ENCODE results near the gene KCNC4. TPM values are rescaled to one million over a fixed set of nuclear protein-coding genes. Genes with fewer than 3 reads are reported as not detected.

KCNC4 gene
- total and polyA plus RNA-seq, 2 of the 13 experiments (the other 11 are each of a cell fraction or from before 2014, with no cell fraction given): 0.24 to 0.66 TPM

DNA sequence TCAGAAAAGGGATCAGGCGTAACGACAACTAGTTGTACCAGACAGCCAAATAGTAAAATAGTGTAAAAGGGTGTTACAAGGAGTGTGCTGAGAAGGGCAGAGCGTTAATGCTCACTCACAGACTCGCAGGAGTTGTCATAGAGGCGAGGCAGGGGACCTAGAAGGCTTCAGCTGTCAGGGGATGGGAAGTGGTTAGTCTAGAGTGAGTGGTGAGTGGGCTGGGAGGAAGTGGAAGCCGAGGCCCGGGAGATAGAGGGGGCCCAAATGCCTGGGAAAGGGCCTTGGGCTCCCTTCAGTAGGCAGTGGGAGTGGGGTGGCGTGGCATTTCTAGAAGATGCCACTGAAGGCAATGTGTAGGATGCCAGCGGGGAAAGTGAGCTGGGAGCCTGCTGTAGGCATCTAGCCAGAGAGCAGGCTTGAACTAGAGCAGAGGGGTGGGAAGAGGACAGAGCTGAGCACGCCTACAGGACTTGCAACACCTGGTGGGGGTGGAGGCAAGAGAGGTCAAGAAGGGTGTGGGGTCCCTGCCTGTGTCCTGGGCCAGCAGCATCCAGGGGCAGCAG lies 49.5 kb upstream of the KCNC4 start (continued):
- TF ChIP-seq ZNF550 (CRISPR knock-in tag; IDR thresholded peaks at IDR 0.05; ENCODE audit: borderline replicate concordance): no peak
- no peak for TF ChIP-seq ZNF296 (CRISPR knock-in tag; conservative IDR thresholded peaks at IDR 0.05)
- TF ChIP-seq RCOR2 (CRISPR knock-in tag; IDR thresholded peaks at IDR 0.05): no peak
- no peak for TF ChIP-seq SNAPC2 (CRISPR knock-in tag; IDR thresholded peaks at IDR 0.05)
- no peak for TF ChIP-seq ZNF616 (CRISPR knock-in tag; IDR thresholded peaks at IDR 0.05; ENCODE audit: low read depth)
- no peak for TF ChIP-seq ZNF564 (CRISPR knock-in tag; IDR thresholded peaks at IDR 0.05)

- WGBS (ENCODE audit: low lambda C conversion rate): 0% methylated on average over 3 of the region's 3 CpGs
- CTCF ChIA-PET (ENCODE audit: low intra/inter-chr PET ratio, low total read pairs): no interaction called here
- no peak for FAIRE-seq
- no peak for TF ChIP-seq MZF1 (CRISPR knock-in tag; IDR thresholded peaks at IDR 0.05; ENCODE audit: borderline replicate concordance)
- TF ChIP-seq, protein P1, sequence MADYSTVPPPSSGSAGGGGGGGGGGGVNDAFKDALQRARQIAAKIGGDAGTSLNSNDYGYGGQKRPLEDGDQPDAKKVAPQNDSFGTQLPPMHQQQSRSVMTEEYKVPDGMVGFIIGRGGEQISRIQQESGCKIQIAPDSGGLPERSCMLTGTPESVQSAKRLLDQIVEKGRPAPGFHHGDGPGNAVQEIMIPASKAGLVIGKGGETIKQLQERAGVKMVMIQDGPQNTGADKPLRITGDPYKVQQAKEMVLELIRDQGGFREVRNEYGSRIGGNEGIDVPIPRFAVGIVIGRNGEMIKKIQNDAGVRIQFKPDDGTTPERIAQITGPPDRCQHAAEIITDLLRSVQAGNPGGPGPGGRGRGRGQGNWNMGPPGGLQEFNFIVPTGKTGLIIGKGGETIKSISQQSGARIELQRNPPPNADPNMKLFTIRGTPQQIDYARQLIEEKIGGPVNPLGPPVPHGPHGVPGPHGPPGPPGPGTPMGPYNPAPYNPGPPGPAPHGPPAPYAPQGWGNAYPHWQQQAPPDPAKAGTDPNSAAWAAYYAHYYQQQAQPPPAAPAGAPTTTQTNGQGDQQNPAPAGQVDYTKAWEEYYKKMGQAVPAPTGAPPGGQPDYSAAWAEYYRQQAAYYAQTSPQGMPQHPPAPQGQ (CRISPR knock-in tag; IDR thresholded peaks at IDR 0.05; ENCODE audit: borderline replicate concordance): no peak
- TF ChIP-seq PLRG1 (conservative IDR thresholded peaks at IDR 0.05): no peak
- TF ChIP-seq ZNF749 (CRISPR knock-in tag; IDR thresholded peaks at IDR 0.05; ENCODE audit: borderline replicate concordance): no peak
- no peak for TF ChIP-seq SYNCRIP (IDR thresholded peaks at IDR 0.05; ENCODE audit: insufficient read depth, low read depth, low read length)
- no peak for TF ChIP-seq TRIM24 (CRISPR knock-in tag; IDR thresholded peaks at IDR 0.05)
- TF ChIP-seq MLLT10 (CRISPR knock-in tag; IDR thresholded peaks at IDR 0.05): no peak
- no peak for TF ChIP-seq HCFC1 (IDR thresholded peaks at IDR 0.05; ENCODE audit: low read depth, low read length)
- TF ChIP-seq SP2 (CRISPR knock-in tag; IDR thresholded peaks at IDR 0.05): no peak
- no peak for TF ChIP-seq JUNB (CRISPR knock-in tag; IDR thresholded peaks at IDR 0.05; ENCODE audit: borderline replicate concordance)
- TF ChIP-seq PCBP2 (optimal IDR thresholded peaks at IDR 0.05; ENCODE audit: low read depth, low read length, poor library complexity, severe bottlenecking): no peak
- TF ChIP-seq, protein P2, sequence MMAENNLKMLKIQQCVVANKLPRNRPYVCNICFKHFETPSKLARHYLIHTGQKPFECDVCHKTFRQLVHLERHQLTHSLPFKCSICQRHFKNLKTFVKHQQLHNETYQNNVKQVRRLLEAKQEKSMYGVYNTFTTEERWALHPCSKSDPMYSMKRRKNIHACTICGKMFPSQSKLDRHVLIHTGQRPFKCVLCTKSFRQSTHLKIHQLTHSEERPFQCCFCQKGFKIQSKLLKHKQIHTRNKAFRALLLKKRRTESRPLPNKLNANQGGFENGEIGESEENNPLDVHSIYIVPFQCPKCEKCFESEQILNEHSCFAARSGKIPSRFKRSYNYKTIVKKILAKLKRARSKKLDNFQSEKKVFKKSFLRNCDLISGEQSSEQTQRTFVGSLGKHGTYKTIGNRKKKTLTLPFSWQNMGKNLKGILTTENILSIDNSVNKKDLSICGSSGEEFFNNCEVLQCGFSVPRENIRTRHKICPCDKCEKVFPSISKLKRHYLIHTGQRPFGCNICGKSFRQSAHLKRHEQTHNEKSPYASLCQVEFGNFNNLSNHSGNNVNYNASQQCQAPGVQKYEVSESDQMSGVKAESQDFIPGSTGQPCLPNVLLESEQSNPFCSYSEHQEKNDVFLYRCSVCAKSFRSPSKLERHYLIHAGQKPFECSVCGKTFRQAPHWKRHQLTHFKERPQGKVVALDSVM (CRISPR knock-in tag; IDR thresholded peaks at IDR 0.05): no peak
- no peak for TF ChIP-seq TOPORS (CRISPR knock-in tag; IDR thresholded peaks at IDR 0.05)
- TF ChIP-seq, protein P3, sequence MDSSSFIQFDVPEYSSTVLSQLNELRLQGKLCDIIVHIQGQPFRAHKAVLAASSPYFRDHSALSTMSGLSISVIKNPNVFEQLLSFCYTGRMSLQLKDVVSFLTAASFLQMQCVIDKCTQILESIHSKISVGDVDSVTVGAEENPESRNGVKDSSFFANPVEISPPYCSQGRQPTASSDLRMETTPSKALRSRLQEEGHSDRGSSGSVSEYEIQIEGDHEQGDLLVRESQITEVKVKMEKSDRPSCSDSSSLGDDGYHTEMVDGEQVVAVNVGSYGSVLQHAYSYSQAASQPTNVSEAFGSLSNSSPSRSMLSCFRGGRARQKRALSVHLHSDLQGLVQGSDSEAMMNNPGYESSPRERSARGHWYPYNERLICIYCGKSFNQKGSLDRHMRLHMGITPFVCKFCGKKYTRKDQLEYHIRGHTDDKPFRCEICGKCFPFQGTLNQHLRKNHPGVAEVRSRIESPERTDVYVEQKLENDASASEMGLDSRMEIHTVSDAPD (CRISPR knock-in tag; IDR thresholded peaks at IDR 0.05): no peak
Measured at GRCh38 chr1:110161165-110161564, 48.9 kb upstream of the KCNC4 start.

More at GRCh38 chr1:110161165-110161564, 48.9 kb upstream of the KCNC4 start:
- Histone ChIP-seq H3K4me2 (ENCODE audit: low read depth, low read length) (no peak overlapping the region), H3K9me3 (ENCODE audit: low read length) (no peaks in the 10 kb centered on the region), H3K4me3 (replicated peaks in 1 of 3; ENCODE audit: insufficient read depth in 1 of 3, low read depth in 2 of 3, low read length in 3 of 3) (no peak overlapping the region), H3K36me3 (replicated peaks in 1 of 2; ENCODE audit: control insufficient read depth in 1 of 2, insufficient read depth in 2 of 2, low read length in 2 of 2) (no peaks in the 10 kb centered on the region), H3K9ac (ENCODE audit: insufficient read depth, low read depth, low read length) (no peak overlapping the region), H3K27me3 (ENCODE audit: control insufficient read depth in 1 of 2, insufficient read depth in 2 of 2, low read length in 2 of 2) (peaks cover 4 to 20% of the 10 kb centered on the region in 2 experiments; a peak in 3 of 5 replicates), H3K79me2 (ENCODE audit: insufficient read depth, low read length) (no peaks in the 10 kb centered on the region), H3K27ac (ENCODE audit: extremely low read length, insufficient read depth, low read length) (no peak overlapping the region), H3K4me1 (ENCODE audit: insufficient read depth, low read length) (no peaks in the 10 kb centered on the region), H4K20me1 (ENCODE audit: insufficient read depth, low read length) (no peaks in the 10 kb centered on the region), H2AFZ (ENCODE audit: low read length) (no peak overlapping the region)
- no TSS peak for BruUV-seq (replicated peaks)
- DNase-seq (ENCODE audit: low spot score) (no peak), ATAC-seq (no peak)
- POLR2A ChIA-PET: no interaction called here
- in situ Hi-C loops (cut with HindIII; ENCODE audit: extremely low pct_ligation_motif_present, low pct_unique_long_range_greater_than_20kb) (no loop called here), intact Hi-C loops (cut with micrococcal nuclease; ENCODE audit: unreplicated experiment) (no loop called here)
